HG02938 (cell line): ENCODE data around the gene KRT85.
"Not testable (repeated sequence)": the region's sequence is repeated elsewhere in the genome, so short reads cannot be mapped to it uniquely, and the experiment has no call there.

Source experiments
- ATAC-seq: cut with Tn5 transposase; IDR thresholded peaks from one replicate; pipeline ENCODE4 v1.9.1; 2021; ENCODE audit warnings: mild to moderate bottlenecking, moderate library complexity; ENCODE audit not compliant: unreplicated experiment

KRT85 gene

GRCh38 chr12:52327830-52328500, 39.3 kb downstream of the KRT85 start:
- ATAC-seq = no peak

GRCh38 chr12:52327052-52327829, 40.0 kb downstream of the KRT85 start:
- peak; percentile 80 for ATAC-seq

DNA sequence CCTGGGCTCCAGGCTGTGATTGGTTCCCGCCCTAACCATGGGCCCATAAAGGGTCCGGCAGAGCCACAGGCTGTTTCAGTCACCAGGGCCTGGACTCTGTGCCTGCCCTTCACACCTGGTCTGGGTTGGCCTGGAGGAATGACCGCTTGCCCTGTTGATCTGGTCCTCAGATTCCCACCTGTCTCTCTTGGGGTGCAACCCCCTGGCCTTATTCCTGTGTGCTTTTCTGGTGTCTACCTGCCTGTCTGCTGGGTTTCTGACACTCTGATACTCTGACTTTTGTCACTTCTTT, 43.2 kb downstream of the KRT85 start:
- ATAC-seq = no peak

DNA sequence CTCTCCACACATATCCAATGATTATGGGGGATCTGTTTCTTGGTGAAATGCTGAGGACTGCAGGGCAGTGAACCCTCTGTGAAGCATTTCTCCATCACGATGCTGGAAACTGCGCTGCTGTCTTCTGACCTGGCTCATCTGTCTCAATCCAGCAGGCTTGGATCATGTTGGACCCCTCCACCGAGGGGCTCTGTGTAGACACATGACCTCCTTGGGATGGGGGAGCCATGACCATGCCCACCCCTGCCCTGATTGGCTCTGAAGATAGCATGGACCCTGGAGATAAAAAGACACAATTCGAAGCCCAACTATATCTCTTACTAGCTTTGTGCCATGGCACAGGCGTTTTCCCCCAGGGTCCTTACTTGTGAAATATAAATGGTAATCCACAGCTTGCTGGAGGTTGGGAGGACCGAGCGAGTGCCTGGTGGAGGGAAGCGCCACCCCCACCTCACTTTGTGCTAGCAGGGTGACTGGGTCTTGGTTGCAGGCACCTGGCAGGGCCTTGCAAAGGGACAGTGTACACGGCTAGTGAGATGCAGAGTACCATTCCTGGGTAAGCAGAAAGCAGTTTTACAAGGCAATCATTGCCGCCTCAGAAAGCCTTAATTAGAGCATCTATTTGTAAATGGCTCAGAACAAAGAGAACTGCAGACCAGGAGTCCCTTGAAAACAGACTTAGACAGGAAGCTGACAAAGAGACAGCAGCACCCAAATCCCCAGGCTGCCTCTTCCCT, 43.7 kb downstream of the KRT85 start:
- no peak for ATAC-seq

- ATAC-seq = no peak
Observed at GRCh38 chr12:52323001-52323400, 44.3 kb downstream of the KRT85 start.

- no peak for ATAC-seq
Observed at GRCh38 chr12:52322069-52322468, 45.2 kb downstream of the KRT85 start.

DNA sequence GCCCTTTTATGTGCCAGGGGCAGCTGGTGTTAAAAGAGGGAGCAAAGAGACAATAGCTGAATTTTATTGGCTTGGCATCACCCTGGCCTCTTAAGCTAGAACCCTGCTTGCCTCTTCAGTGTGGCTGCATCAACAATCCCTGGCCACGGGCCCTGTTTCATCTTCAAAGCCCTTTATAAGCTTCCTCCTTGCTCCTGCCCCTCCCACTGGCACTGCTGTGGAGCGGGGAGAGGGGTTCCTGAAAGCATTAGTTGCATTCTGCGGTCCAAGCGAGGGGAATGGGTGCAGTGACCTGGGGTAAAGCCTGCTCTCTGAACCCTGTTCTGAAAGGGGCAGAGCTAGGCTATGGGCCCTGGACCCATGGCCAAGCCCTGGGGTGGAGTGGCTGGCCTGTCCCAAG, 45.9 kb downstream of the KRT85 start:
- ATAC-seq = no peak

DNA sequence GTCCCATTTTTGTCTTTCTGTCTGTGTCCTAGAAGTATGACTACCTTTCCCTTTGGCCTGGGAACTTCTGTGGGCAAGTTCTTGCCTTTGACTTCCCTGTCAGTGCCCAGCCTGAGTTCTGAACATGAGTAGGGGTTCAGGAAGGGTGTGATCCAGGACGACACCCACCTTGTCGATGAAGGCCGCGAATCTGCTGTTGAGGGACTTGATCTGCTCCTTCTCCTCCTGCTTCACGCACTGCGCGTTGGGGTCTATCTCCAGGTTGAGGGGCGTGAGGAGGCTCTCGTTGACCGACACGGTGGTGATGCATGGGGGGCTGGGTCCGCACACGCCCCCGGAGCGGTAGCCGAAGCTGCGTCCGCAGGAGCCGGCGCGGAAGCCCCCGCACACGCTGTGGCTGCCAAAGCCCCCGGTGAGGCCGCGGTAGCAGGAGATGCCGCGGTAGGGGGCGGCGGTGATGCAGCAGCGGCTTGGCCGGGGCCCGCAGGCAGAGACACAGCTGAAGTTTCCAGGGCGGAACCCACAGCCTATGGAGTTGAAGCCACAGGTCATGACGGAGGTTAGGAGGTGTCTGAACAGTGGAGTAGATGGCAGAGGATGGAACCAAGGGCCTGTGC, 46.4 kb downstream of the KRT85 start, which contains the start of gene KRT83:
TSS of gene KRT83 (minus strand) at position 615 of the 617 bp plus-strand sequence. CDS start at position 552, 63 bp downstream.
- no peak for ATAC-seq

GRCh38 chr12:52319097-52319496, 48.2 kb downstream of the KRT85 start:
- ATAC-seq = no peak

- no peak for ATAC-seq
Observed at GRCh38 chr12:52318241-52318990, 48.9 kb downstream of the KRT85 start.

DNA sequence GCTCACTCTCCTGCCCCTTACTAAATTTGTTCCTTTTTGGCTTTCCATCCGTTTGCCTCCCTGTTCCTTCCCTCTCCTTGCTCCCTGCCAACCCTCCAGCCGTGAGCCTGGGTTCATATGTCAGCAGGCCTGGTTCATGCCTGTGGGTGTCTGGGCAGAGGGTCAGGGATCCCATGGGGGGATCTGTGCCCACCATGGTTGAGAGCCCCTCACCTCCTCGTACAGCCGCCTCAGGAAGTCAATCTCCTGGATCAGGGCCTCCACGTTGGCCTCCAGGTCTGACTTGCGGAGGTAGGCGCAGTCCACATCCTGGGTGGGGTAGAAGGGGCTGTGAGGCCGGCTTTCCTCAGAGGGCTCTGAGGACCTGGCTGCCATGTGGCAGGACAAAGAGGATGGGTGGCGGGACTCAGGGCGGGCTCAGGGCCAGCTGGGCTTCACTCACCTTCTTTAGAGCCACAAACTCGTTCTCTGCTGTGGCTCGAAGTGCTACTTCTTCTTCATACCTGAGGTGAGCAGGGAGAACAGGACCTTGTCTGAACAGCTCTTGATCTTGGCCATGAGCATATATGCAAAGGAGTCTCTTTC, 49.7 kb downstream of the KRT85 start:
- no peak for ATAC-seq

GRCh38 chr12:52316701-52317100, 50.6 kb downstream of the KRT85 start:
- no peak for ATAC-seq

DNA sequence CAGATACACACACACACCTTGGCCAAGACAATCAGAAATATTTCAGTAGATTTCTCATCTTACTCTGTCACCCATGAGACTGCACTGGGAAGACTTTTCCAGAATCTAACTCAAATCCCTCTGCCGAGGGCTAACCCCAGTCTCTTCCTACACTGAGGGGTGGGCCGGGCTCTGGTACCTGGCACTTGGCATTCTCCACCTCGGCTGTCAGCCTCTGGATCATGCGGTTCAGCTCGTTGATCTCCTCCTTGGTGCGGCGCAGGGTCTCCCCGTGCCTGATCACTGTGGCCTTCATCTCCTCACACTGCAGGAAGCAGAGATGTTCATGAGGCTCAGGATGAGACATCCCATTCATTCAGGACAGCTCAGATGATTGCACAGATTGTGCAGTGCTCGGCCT, 51.0 kb downstream of the KRT85 start:
- no peak for ATAC-seq

GRCh38 chr12:52315721-52316120, 51.6 kb downstream of the KRT85 start:
- ATAC-seq = not testable (repeated sequence)

DNA sequence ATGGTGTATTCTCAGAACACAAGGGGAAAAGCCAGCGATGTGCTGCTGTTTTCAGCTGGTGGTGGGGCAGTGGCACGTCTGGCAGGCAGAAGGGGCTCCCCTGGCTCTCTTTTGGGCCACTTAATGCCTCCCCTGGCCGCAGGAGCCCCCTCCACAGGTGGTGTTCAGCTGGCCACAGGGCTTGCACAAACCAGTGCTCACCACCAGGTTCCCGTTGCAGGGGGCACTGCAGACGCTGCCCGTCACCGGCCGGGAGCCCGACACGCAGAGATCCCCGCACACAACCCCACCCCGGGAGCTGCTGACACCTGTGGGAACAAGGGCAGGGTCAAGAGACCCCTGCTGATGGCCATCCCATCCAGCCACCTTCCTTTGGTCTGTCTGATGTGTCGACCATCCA, 52.8 kb downstream of the KRT85 start:
- no peak for ATAC-seq

DNA sequence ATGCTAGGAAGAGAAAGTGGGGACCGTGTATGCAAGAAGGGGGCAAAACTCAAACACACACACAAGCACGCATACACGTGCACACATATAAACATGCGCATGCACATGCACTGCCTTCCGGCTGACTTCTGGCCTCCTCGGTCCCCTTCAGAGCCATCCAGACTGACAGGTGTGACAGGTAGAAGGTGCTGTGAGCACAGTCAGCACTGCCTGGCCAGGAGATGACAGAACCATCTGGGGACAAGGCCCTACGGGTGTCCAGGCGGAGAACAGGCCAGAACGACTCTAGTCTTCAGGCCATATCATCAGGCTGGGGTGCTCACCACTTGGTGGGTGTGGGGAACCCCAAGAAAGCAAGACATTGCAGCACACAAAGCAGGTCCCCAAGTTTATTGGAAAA, 53.4 kb downstream of the KRT85 start:
- ATAC-seq = no peak

DNA sequence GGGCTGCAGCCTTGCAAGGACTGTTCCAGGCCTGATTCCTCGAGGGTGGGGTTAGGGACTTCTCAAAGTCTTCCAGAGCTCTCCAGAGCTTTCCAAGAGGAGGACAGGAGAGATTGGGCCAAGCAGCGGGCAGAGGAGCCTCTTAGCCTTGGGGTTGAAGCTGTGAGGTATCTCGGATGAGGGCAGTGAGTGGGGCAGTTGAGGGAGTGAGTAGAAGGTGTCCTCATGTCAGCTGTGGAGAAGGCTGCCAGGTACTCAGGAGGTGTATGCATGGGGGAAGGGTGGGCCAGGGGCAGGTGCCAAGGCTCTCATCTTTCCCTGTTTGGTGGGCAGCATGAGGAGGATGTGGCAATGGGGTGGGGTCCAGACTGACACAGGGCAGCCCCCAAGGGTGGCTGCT, 53.8 kb downstream of the KRT85 start:
- ATAC-seq = no peak

- no peak for ATAC-seq
Observed at GRCh38 chr12:52312086-52312485, 55.2 kb downstream of the KRT85 start.

DNA sequence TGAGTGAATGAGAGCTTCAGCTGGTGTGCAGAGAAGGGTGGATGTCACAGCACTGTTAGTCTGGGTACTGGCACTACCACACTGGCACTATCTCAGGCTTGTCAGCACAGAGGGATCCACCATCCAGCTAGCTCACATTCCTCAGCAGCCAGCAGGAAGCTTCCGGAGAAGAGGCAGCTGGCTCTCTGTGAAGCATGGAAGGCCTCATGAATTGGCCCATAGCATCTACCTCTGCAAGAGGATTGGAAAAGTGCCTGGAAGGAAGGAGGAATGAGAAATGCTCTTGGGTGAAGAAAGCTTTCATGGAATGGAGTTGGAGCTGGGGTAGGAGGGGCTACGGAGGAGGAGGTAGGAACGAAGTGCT, 56.0 kb downstream of the KRT85 start:
- ATAC-seq = no peak

GRCh38 chr12:52310622-52311284, 56.5 kb downstream of the KRT85 start:
- no peak for ATAC-seq
